HEK293T (cell line): Measurements from ENCODE around the gene ATG2B.

Experiments used
- CTCF ChIA-PET: fragments of 350-600 bp; formaldehyde crosslinking; extraction: SDS; loops from one replicate; lab custom pipeline; 2021; ENCODE audit warnings: antibody characterized with exemption, inconsistent platforms; lab: Yijun Ruan, JAX
- POLR2A ChIA-PET: fragments of 350-600 bp; formaldehyde crosslinking; extraction: SDS; loops from one replicate; lab custom pipeline; 2020; ENCODE audit warnings: antibody characterized with exemption, inconsistent platforms; lab: Yijun Ruan, JAX
- DNase-seq: peaks from one replicate; pipeline ENCODE4 v3.0.0; 2012; ENCODE audit warnings: mixed read lengths; ENCODE audit errors: extremely low spot score
- ARNT ChIP-seq: fragments of 450-650 bp; IDR thresholded peaks from 2 replicates; pipeline ENCODE4 v1.6.1; 2017; ENCODE audit warnings: mild to moderate bottlenecking
- BHLHE40 ChIP-seq: fragments of 450-650 bp; IDR thresholded peaks from 2 replicates; pipeline ENCODE4 v1.6.1; 2016; ENCODE audit warnings: mild to moderate bottlenecking, moderate library complexity, borderline replicate concordance
- CTBP1 ChIP-seq: fragments of 450-650 bp; IDR thresholded peaks from 2 replicates; pipeline ENCODE4 v1.6.1; 2016; ENCODE audit warnings: borderline replicate concordance
- ELF4 ChIP-seq: fragments of 450-650 bp; IDR thresholded peaks from 2 replicates; pipeline ENCODE4 v1.6.1; 2017; ENCODE audit warnings: antibody characterized with exemption
- FOXA1 ChIP-seq: fragments of 450-650 bp; IDR thresholded peaks from 2 replicates; pipeline ENCODE4 v1.6.1; 2016; ENCODE audit warnings: mild to moderate bottlenecking
- FOXK2 ChIP-seq: fragments of 450-650 bp; IDR thresholded peaks from 2 replicates; pipeline ENCODE4 v1.6.1; 2016; ENCODE audit warnings: mild to moderate bottlenecking
- FOXM1 ChIP-seq: fragments of 450-650 bp; IDR thresholded peaks from 2 replicates; pipeline ENCODE4 v1.6.1; 2017; ENCODE audit warnings: mild to moderate bottlenecking, borderline replicate concordance
- HDGF ChIP-seq: fragments of 450-650 bp; IDR thresholded peaks from 2 replicates; pipeline ENCODE4 v1.6.1; 2017; ENCODE audit warnings: antibody characterized with exemption, borderline replicate concordance
- L3MBTL2 ChIP-seq: fragments of 450-650 bp; conservative IDR thresholded peaks from 2 replicates; pipeline ENCODE4 v1.6.1; 2016; ENCODE audit warnings: mild to moderate bottlenecking
- LEF1 ChIP-seq: fragments of 450-650 bp; IDR thresholded peaks from 2 replicates; pipeline ENCODE4 v1.6.1; 2017; ENCODE audit warnings: mild to moderate bottlenecking, borderline replicate concordance
- NFRKB ChIP-seq: fragments of 450-650 bp; IDR thresholded peaks from 2 replicates; pipeline ENCODE4 v1.6.1; 2016; ENCODE audit warnings: mild to moderate bottlenecking, moderate library complexity
- PKNOX1 ChIP-seq: fragments of 450-650 bp; IDR thresholded peaks from 2 replicates; pipeline ENCODE4 v1.6.1; 2016
- SP1 ChIP-seq: fragments of 450-650 bp; IDR thresholded peaks from 2 replicates; pipeline ENCODE4 v1.6.1; 2017
- SUZ12 ChIP-seq: fragments of 450-650 bp; IDR thresholded peaks from 2 replicates; pipeline ENCODE4 v1.6.1; 2016; ENCODE audit warnings: mild to moderate bottlenecking
- TARDBP ChIP-seq: fragments of 450-650 bp; IDR thresholded peaks from 2 replicates; pipeline ENCODE4 v1.6.1; 2016
- ZNF384 ChIP-seq: fragments of 450-650 bp; IDR thresholded peaks from 2 replicates; pipeline ENCODE4 v1.6.1; 2016

The ATG2B gene

GRCh38 chr14:96273629-96274028, 89.5 kb downstream of the ATG2B start:
- TF ChIP-seq FOXM1: no peak
- no peak for TF ChIP-seq HDGF
- no peak for TF ChIP-seq FOXA1
- no peak for TF ChIP-seq SP1
- TF ChIP-seq PKNOX1: no peak
- TF ChIP-seq SUZ12: no peak
- no peak for TF ChIP-seq NFRKB
- TF ChIP-seq LEF1: no peak
- TF ChIP-seq FOXK2: no peak
- no peak for TF ChIP-seq TARDBP
- no peak for TF ChIP-seq CTBP1
- TF ChIP-seq ELF4: no peak
- ChIA-PET CTCF (interaction anchor here (1.2 to 4.0 kb wide), 2 partner anchors 172 to 275 kb away, joined by 3 to 35 read pairs; no protein-coding TSS in a partner anchor), POLR2A (no interaction called here)
- no peak for DNase-seq

- ChIA-PET CTCF (interaction anchor here (0.7 to 4.0 kb wide), 4 partner anchors 13 to 174 kb away, joined by 3 to 35 read pairs (median 3); no protein-coding TSS in a partner anchor), POLR2A (no interaction called here)
- TF ChIP-seq L3MBTL2: no peak
- DNase-seq: no peak
Observed at GRCh38 chr14:96272777-96273473, 90.2 kb downstream of the ATG2B start.

- CTCF ChIA-PET: interaction anchor here (0.8 kb wide), 1 partner anchor 171 kb away, joined by 3 read pairs; no protein-coding TSS in a partner anchor
- POLR2A ChIA-PET: no interaction called here
- DNase-seq: no peak
- no peak for TF ChIP-seq SP1
- TF ChIP-seq CTBP1: no peak
- no peak for TF ChIP-seq SUZ12
- TF ChIP-seq L3MBTL2: no peak
- TF ChIP-seq TARDBP: no peak
- no peak for TF ChIP-seq BHLHE40
- TF ChIP-seq ARNT: no peak
- no peak for TF ChIP-seq FOXK2
Observed at GRCh38 chr14:96271421-96271762, 91.7 kb downstream of the ATG2B start.

GRCh38 chr14:96270565-96271420, 92.3 kb downstream of the ATG2B start:
- CTCF ChIA-PET: interaction anchor here (0.8 kb wide), 1 partner anchor 170 kb away, joined by 3 read pairs; no protein-coding TSS in a partner anchor
- TF ChIP-seq SUZ12 (no peak), ELF4 (no peak), BHLHE40 (no peak), L3MBTL2 (no peak), LEF1 (no peak), FOXM1 (no peak), HDGF (no peak), SP1 (no peak), TARDBP (no peak), CTBP1 (no peak), PKNOX1 (no peak), FOXK2 (no peak), FOXA1 (no peak), NFRKB (no peak), ZNF384 (no peak), ARNT (no peak)
- DNase-seq: no peak
- POLR2A ChIA-PET: no interaction called here

GRCh38 chr14:96269359-96269710, 93.8 kb downstream of the ATG2B start:
- no peak for DNase-seq
- POLR2A ChIA-PET: no interaction called here
- TF ChIP-seq PKNOX1 (no peak), FOXK2 (no peak), HDGF (no peak), ARNT (no peak), ZNF384 (no peak), BHLHE40 (no peak), L3MBTL2 (no peak), SP1 (no peak), FOXA1 (no peak), TARDBP (no peak), ELF4 (no peak), NFRKB (no peak), FOXM1 (no peak), SUZ12 (no peak), LEF1 (no peak)
- CTCF ChIA-PET: interaction anchor here (0.6 kb wide), 1 partner anchor 169 kb away, joined by 3 read pairs; no protein-coding TSS in a partner anchor
